Measurements from ENCODE around the gene GPS1. TPM values are rescaled to one million over a fixed set of nuclear protein-coding genes. Genes with fewer than 3 reads are reported as not detected.

The GPS1 gene
- total and polyA plus RNA-seq, 8 donors: 69.2 to 101 (median 78.8) TPM

DNA sequence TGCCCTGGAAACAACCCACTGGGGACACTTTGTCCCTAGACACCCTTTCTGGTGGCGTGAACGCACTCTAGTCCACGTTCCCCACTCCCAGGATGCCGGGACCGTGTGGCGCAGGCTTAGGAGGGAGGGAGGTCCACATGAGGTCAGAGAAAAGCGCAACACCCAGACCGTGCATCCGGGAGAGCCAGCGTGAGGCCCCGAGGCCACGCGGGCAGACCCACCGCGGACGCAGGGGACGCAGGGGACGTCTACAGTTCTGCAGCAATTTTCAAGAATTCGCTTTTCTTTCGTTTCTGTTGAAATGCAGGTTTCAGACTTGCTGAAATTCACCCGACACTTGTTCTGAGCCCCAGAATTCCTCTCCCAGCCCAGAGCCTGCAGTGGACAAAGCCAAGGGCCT is 4.8 kb upstream of the GPS1 start:
- peaks cover 0 to 35% of the 10 kb centered on the region in 2 donors for H3K36me3 ChIP-seq
- H3K4me3 ChIP-seq: no peak overlapping the region
- H3K27me3 ChIP-seq: no peaks in the 10 kb centered on the region
- no peak for ATAC-seq
- no peak overlapping the region for H3K27ac ChIP-seq
- intact Hi-C loops (cut with DNase I): no loop called here
- TF ChIP-seq, protein P1, sequence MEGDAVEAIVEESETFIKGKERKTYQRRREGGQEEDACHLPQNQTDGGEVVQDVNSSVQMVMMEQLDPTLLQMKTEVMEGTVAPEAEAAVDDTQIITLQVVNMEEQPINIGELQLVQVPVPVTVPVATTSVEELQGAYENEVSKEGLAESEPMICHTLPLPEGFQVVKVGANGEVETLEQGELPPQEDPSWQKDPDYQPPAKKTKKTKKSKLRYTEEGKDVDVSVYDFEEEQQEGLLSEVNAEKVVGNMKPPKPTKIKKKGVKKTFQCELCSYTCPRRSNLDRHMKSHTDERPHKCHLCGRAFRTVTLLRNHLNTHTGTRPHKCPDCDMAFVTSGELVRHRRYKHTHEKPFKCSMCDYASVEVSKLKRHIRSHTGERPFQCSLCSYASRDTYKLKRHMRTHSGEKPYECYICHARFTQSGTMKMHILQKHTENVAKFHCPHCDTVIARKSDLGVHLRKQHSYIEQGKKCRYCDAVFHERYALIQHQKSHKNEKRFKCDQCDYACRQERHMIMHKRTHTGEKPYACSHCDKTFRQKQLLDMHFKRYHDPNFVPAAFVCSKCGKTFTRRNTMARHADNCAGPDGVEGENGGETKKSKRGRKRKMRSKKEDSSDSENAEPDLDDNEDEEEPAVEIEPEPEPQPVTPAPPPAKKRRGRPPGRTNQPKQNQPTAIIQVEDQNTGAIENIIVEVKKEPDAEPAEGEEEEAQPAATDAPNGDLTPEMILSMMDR (IDR thresholded peaks at IDR 0.05): no peak
- peaks cover 7 to 21% of the 10 kb centered on the region in 2 donors for H3K4me1 ChIP-seq
- DNase-seq: no peak
- no peaks in the 10 kb centered on the region for H3K9me3 ChIP-seq

DNA sequence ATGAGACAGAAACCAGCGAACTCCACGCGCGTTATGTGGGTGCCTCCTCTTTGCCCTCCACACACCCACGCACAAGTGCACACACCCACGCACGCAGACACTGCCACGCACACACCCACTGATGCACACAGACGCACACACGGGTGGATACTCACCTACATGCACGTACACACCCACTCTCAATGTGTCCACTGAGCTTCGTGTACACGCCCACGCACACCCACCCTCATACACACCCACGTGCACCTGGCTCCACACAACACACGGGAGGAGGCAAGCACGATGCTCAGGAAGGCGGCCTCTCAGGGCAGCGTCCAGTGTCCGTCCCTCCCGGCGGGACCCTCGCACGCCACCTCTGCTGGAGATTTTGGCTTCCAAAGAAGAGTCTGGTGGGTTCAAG is 4.3 kb upstream of the GPS1 start:
- Histone ChIP-seq H3K27ac (no peak overlapping the region), H3K9me3 (no peaks in the 10 kb centered on the region), H3K27me3 (no peaks in the 10 kb centered on the region), H3K4me3 (no peak overlapping the region), H3K36me3 (peaks cover 0 to 35% of the 10 kb centered on the region in 2 donors), H3K4me1 (peaks cover 9 to 24% of the 10 kb centered on the region in 2 donors)
- TF ChIP-seq, protein P1 (IDR thresholded peaks at IDR 0.05): no peak
- ATAC-seq (no peak), DNase-seq (no peak)
- intact Hi-C loops (cut with DNase I): no loop called here

DNA sequence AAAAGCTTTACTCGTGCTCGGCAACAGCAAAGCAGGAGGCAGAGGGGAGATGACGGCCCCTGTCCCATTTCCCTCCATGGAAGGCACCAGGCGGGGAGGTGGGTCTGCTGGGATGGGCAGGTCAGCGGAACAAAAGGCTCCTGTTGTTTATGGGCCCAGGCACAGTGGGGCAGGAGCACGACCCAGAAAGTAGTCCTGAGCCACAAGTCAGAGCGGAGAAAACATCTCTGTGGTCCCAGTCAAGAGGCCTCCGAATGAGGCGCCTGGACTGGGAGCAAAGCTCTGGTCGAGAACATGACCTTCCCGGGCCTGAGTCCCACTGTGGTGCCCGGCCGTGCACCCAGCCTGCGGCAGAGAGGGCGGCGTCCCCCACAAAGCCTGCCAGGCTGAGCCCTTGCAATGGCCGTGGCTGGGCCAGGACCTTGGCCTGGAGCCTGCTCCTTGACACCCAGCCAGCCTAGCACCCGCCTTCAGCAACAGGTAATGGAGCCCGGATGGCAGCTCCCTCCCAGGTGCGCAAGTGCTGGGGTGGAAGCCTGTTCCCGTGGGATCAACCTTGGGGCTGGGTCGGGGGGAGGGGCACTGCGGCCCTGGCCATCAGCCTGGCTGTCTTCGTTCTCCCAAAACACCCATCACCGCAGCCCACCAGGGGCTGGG is 3.7 kb upstream of the GPS1 start:
- intact Hi-C loops (cut with DNase I): no loop called here

DNA sequence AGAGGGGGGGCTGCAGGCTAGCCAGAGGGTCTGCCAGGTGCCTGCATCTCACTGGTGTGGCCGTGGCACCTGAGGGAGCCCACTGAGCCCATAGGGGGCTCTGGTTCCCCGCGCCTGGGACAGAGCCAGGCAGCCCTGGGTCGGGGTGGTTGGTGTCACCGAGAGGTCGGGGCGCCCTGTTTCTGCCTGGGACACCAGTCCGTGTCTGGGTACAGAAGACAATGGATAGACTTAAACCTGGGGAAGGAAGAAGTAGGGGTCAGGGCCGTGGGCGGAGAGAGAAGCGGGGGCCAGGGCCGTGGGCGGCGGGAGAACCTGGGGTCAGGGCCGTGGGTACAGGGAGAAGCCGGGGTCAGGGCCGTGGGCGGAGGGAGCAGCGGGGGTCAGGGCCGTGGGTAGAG is 3.1 kb upstream of the GPS1 start:
- intact Hi-C loops (cut with DNase I): no loop called here
- DNase-seq (peak in 1 of 4 donors; percentile 71), ATAC-seq (no peak)
- Histone ChIP-seq H3K27ac (no peak overlapping the region), H3K9me3 (no peaks in the 10 kb centered on the region), H3K36me3 (peaks cover 0 to 40% of the 10 kb centered on the region in 2 donors), H3K27me3 (no peaks in the 10 kb centered on the region), H3K4me1 (peaks cover 17 to 36% of the 10 kb centered on the region in 2 donors), H3K4me3 (no peak overlapping the region)
- TF ChIP-seq, protein P1 (IDR thresholded peaks at IDR 0.05): no peak

More for the DNA sequence above, 3.7 kb upstream of the GPS1 start:
- Histone ChIP-seq H3K9me3 (no peaks in the 10 kb centered on the region), H3K27me3 (no peaks in the 10 kb centered on the region), H3K4me1 (peaks cover 15 to 30% of the 10 kb centered on the region in 2 donors), H3K4me3 (no peak overlapping the region), H3K27ac (no peak overlapping the region), H3K36me3 (peaks cover 0 to 35% of the 10 kb centered on the region in 2 donors)
- peak in 1 of 4 donors; percentile 65 for DNase-seq
- ATAC-seq: no peak
- TF ChIP-seq, protein P1 (IDR thresholded peaks at IDR 0.05): no peak

DNA sequence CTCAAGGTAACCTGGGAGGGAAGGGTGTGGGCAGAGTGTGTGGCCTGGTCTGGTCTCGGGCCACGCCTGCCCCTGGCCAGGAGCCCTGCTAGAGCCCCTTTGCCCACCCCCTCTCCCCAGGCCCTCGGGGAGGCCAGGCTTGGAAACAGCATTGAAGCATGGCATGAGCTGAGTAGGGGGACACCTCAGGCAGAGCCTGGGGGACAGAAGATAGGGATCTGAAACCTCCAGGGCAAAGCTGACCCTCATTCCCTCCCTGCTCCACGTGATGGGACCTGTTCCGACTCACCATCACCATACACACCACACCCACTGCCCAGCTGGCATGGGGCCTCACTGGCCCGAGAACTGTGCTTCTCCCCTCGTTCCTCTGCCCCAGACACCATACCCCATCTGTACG is 2.6 kb upstream of the GPS1 start:
- H3K4me3 ChIP-seq: no peak overlapping the region
- peaks cover 0 to 46% of the 10 kb centered on the region in 2 donors for H3K36me3 ChIP-seq
- TF ChIP-seq, protein P1 (IDR thresholded peaks at IDR 0.05): no peak
- H3K27me3 ChIP-seq: no peaks in the 10 kb centered on the region
- no peaks in the 10 kb centered on the region for H3K9me3 ChIP-seq
- DNase-seq (no peak), ATAC-seq (no peak)
- no peak overlapping the region for H3K27ac ChIP-seq
- intact Hi-C loops (cut with DNase I): no loop called here
- H3K4me1 ChIP-seq: peaks cover 17 to 41% of the 10 kb centered on the region in 2 donors

All from left lung (tissue), 10 donors.